Activated CD8-positive, alpha-beta memory T cell treated with anti-CD3 and anti-CD28 coated beads, Interleukin-2, amount 50 U/mL, for 1 hour (primary cell): ENCODE results near the gene UROC1.

ENCODE experiments used
- DNase-seq: peaks from one replicate; pipeline ENCODE4 v3.0.0-alpha.2; 2020; ENCODE audit errors: extremely low read depth

The UROC1 gene

DNA sequence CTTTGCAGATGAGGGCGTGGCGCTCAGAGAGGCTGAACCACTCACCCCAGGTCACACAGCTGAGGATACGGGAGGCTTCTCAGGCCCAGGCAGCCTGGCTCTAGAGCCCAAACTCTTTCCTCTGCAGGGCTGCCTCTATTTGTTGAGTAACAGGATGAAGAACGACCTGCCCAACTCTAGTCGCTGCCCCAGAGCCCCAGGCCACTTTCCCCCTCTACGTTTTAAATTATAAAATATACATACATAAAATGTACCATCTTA lies 22.7 kb downstream of the UROC1 start:
- DNase-seq, result no peak

DNA sequence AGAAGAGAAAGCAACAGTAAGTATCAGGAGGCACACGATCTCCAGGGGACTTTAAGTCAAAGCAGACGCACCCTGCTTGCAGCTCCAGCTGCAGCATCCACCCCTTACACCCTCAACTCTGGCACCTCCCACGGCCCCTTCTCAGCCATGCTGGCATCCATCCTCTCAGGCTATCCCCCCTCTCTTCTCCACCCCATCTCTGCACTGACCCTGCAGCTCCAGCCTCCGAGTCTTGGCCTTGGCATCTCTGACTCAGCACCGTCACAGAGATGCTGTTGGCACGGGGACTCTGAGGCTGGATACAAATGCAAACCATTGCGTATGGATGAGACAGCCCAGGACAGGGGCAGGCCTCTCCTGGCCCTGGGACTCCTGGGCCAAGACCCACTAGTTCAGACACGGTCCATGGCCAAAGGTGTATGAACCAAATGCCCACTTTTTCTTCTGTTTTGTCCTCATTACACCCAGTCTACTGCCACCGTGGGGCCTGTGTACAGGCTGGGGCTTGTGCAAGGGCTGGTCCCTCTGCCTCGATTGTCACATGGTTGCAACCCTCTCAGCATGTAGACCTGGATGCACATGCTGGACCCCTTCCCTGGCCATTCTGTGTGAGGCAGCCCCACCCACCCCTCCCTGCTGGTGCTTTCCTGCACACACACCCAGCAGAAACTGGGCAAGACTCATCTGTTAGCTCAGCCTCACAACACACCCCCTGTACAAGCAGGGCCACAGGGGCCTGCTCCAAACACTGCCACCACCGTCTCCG lies 23.2 kb downstream of the UROC1 start:
- DNase-seq, result no peak

DNA sequence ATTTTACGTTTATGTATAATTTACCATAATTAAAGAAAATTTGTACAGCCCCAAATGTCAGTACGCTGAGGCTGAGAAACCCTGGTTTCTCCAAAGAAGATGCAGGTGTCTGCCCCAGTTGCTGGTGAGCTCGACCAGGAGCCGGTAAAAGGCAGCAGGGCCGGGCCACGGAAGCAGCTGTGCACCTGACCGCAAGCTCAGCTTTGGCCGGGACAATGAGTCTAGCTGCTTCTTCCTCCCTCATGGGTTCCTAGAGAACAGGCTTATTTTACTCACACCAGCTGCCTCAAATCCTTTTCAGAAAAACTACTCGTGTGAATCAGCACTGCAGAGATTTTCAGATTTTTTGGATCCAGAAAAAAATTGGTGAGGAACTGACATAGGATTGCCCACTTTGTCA lies 23.8 kb downstream of the UROC1 start:
- DNase-seq, result no peak

DNA sequence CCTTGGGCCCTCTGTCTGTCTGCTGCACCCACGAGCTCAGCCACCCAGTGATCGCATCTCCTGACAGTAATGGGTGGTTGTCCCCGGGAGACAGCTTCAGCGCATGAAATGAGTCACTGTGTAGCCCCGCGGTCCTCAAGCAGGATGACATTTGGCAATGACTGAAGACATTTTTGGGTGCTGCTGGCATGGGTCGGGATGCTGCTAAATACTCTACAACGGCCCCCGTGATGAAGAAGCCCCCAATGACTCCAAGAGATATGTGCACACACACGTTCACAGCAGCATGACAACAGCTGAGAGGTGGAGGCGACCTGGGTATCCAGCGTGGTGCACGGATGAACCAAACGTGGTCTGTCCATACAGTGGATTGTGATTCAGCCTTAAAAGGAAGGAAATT lies 24.5 kb downstream of the UROC1 start:
- no peak for DNase-seq

DNA sequence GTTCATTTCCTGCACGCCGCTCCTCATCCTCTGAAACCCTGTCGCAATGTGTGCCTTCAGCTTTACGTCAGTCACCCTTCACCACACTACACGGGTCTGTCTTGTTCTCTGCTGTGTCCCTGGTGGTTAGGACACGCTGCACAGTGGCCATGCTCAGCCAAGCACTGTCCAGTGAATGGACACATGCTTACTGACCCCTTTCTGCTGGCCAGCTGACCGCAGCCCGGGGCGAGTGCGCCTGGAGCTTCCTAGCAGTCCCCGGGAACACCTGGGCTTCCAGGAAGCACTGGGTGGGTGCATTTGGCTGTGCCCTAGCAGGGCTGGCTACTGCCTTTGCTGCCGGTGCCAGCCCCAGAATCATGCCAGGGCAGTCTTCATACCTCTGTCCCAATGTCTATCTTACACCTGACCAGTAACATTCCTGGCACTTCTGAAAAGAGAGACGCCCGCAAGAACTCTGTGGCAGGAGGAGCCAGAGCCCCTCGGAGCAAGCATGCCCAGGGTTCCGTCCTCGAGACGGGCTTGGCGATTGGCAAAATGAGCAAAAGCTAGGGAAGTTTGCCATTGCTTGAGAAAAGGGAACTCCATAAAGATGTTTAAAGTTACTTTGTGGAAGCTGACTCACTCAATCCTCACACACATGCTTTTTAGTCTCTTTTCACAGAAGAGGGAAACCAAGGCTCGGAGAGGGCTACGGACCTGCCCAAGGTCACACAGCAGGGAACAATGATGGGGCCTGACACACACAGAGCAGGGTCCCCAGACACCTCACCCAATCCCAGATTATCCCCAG lies 26.2 kb downstream of the UROC1 start:
- no peak for DNase-seq

DNA sequence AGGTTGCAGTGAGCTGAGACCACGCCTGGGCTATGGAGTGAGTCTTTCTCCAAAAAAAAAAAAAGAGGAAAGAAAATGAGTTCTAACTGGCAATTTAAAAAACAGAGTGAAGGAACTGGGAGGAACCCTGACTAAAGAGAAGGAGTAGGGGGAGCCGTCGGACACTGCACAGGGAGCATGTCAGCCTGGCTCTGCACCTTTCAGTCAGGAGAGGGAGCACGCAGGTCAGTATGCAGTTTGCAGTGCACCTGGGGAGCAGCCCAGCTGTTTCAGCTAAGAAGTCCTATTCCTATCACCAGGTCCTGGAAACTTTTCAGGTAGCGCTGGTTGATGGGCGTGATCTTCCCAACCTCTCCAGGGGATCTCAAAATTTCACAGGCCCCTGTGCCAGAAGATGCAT lies 27.0 kb downstream of the UROC1 start:
- no peak for DNase-seq

DNA sequence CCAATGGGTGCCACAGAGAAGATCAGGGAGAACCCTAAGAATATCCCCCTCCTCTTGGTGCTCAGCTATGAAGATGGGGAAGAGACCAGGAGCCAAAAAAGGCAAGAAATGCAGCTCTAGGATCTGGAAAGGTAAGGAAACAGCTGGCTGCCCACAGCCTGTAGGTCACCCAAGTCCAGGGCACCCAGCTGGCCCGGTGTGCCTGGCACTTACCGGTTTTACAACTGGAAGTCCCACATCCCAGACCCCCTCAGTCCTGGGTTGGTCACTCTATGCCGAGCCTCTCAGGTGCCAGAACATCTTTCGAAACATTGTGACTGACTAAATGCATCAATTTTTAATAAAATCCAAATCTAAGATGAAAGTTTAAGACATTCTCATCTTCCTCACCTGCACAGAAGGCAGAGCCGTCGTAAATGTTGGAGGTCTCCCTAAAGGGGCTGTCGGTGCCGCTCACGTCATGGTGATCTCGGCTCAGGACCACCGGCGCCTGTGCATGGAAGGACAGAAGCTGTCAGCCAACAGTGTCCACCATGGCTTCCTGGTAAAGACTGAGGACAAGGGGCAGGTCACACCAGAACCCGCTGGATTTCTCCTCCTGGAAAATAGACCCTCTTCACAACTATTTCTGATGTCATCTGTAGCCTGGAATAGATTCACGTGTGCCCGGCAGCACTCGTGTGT lies 28.5 kb downstream of the UROC1 start:
- DNase-seq, result no peak

DNA sequence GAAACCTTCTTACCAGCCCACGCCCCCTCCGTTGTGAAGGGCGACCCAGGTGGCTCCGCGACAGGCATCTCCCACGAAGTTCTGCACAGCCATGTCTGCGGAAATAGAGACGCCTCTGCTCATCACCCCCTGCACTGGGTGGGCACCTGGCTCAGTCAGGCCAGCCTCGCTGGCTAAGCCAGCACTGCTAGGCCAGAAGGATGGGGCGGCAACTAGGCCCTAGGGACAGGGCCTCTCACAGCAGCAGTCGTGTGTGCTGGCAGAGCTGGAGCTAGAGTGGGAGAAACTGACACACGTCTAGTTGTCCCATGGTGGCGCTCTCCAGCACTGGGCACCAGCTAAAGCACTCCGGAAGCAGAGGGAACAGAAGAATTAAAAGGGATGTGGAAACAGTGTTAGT lies 29.4 kb downstream of the UROC1 start:
- no peak for DNase-seq

DNA sequence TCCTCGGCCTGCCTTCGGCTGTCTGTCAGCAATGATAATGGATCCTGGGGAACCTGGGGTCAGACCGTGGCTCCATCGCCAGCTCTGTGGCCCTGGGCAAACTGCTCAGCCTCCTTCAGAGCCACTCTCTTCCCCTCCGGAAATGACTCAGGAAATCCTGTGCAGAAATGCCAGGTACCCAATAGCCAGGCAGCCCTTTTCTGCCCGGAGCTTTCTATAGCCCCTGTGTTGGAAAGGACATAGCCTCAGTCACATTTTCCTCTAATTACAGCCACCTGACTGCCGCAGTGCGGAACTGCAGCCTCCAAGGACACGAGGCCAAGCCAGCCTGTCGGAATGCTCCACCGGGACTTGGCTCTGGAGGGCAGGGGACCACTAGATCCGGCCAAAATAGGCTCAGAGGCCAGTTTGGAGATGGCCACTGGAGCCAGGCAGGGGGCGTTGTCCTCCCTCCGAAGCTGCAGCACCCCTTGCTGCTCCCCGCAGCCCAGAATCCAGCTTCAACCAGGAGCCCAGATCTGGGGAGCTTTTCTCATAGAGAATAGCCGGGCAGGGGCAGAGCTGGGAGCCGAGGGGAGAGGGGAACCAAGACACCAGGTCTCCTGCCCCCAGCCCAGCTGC lies 30.3 kb downstream of the UROC1 start:
- DNase-seq, result no peak

DNA sequence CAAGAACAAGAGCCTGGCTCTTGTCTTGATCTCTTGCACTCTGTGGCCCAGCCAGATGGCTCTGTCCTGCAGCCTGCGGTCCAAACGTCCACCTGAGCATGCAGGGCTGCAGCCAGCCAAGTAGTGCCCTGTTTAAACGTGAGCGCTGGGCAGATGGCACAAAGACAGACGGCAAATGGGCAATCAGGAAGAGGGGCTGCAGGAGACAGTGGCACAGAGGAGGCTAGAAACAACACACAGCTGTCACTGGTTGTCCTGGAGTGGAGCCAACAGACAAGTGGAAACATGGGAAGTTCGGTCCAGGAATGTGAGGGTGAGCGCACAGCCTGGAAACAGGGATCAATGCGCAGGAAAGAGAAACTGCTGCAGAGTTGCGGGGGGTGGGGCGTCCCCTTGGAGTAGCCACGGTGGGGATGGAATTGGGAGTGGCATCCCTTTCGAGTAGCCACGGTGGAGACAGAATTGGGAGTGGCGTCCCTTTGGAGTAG lies 31.2 kb downstream of the UROC1 start:
- DNase-seq, result no peak

DNA sequence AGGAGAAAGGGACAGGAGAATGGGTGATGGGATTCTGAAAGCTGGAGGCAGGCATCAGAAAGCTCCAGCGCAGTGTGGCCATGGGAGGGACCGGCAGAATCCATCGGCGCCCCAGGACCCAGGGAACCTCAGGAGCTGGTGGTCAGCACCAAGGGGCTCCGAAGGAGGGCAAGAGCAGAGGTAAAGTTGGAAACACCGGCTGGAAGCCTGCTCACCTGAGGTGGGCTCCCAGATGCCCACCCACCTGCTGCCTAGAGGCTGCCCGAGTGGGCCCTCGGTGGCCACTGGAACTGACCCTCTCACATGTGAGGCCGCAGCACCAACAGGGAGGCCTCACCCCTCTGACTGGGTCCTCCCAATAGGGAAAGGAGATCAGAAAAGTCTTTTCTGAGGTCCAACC lies 31.6 kb downstream of the UROC1 start:
- no peak for DNase-seq

DNA sequence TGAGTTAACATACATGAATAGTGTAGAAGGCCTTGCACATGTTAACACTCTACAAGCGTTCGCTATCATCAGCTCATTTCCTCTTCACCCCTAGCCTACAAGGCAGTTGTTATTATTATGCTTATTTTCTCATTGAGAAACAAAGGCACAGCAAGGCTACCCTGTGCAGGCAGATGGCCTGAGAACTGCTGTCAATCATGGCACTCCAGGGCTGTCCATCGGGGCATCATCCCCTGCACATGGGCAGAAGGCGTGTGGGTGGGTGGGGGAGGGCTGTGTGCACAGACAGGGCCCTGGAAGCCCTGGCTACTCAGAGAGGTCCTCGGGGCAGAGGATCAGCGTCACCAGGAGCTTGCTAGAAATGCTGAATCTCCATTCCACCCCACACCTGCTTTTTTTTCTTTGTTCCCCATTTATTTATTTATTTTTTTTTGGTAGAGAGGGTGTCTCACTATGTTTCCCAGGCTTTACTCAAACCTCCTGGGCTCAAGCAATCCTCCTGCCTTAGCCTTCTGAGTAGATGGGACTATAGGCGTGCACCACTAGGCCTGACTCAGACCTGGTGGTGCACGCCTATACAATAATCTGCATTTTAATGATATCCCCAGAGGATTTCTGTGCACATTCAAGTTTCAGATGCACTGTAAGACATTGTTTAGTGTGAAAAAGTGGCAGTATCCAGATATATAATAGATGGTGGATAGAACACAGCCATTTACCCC lies 32.2 kb downstream of the UROC1 start:
- no peak for DNase-seq

DNA sequence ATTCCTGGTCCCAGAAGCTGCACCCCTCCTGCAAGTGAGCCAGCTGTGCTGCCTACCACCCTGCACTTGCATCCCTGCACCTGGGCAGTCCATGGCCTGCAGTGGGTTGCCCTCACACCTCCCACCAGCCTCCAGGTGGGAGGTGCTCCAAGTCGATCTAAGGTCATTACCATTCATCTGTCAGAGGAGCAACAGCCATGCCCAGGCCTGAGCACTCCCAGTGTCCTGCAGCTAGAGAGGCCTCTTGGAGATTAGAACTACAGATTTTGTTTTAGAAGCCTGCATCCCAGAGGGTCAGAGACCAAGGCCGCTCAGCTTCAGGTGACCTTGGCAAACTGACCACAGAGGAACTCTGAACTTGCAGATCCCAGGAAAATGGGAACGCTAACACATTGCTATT lies 32.9 kb downstream of the UROC1 start:
- no peak for DNase-seq

DNA sequence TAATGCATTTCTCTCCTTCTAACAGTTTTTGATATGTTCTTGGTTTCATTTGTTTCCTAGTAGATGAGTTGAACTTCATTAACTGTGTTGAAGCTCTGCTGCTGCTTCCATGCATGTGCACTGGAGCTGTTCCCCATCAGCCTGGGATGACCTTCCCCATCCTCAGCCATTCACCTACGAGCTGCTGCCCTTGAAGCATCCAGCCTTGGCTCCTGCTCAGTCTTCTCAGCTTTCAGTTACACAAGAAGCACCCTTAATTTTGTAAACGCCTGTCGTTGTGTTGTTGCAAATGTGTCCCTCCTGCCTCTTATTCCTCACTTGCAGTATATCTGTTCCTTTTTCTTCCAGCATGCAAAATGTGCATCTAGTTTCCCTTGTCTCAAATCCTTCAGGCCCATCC lies 33.4 kb downstream of the UROC1 start:
- DNase-seq, result no peak

DNA sequence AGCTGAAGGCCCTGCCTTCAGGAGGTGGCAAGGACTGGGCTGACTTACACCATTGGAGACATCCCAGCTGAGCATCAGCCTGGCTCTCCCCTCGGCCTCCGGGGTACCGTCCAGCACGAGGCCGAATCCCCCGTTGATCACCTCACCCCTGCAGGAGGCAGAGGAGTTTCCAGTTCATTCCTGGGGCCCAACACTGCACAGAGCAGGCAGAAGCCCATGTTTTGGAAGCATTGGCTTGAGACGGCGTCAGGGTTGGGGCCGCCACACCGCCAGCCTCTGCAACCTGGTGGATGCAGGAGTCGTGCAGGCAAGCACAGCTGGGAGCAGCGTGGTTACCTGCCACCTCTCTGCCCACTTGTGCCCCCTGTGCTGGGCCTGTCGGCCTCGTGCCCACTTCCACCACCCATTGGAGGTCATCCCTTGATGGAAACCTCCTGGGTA lies 34.2 kb downstream of the UROC1 start:
- no peak for DNase-seq

DNA sequence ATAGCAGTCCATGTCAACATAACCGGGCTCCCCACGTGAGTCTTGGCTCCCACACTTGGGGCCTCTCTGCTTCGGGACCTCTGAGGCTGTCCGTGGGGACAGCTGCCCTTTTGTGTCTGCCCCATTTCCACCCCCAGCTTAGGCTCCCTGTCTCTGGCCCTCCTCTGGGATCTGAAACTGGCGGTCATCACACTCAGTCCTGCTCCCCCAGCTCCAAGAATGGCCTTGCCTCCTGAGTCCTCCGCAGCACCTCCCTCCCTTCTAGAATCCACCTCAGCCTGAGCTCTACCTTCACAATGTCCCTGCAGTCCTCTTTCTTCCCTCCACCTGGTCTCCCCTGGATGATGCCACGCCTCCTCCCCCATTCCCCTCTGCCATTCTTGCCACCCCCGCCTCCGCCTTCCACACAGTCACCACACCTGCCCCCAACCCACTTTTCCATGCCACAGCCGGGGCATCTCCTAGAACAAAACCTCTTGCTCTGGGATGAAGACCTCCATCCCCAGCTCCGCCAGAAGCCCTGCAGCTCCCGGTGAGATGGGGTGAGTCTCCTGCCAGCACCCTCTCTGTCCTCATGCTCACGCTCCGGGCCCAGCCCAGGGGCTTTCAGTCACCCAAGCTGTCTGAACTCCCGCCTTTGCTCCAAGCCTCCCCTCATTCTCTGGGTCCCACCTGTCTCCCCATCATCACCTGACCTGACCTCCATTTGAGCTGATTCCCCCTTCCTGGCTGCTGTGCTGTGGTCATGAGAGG lies 34.9 kb downstream of the UROC1 start:
- no peak for DNase-seq

DNA sequence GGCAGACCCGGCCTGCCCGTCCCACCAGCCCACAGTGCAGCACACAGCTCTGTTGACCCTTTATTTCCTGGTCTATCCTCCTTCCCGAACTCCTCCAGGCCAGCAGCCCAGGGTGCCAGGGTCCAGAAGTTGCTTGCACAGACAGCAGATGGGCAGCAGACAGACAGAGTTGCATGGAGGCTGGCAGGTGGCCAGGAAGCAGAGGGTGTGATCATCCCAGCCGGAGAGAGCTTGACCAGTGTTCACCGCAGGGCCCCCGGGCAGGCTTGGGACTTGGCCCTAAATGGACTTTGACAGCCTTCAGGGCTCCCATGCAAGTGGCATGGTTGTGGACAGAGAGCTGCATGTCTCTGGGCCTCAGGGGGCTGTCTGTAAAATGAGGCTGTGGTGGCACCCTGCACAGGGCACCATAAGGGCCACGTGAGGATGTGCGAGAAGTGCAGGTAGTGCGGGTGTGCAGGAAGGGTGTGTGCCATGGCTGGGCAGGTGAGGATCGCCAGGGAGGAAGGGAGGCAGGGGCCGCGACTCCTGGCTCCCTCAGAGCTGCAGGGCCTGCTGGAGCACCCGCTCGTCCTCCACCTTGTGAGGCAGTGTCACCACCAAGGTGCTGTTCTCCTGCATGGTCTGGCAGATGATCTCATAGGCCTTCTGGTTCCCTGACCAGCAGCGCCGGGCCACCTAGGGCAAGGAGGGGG lies 35.6 kb downstream of the UROC1 start:
- DNase-seq, result no peak

DNA sequence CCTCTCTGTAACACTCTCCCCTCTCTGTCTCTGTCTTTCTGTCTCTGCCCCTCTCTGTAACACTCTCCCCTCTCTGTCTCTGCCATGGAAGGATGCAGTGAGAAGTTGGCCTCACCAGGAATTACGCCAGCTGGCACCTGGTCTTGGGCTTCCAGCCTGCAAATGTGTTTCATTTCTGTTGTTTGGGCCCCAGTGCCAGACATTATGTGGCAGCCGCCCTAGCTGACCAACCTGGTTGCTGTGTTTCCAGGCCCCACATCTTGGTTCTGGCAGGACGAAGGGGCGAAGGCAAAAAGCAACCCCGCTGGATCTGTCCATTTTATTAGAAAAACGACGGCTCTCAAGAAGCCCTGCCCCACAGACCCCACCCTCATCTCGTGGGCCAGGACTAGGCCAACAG lies 36.7 kb downstream of the UROC1 start:
- no peak for DNase-seq

DNA sequence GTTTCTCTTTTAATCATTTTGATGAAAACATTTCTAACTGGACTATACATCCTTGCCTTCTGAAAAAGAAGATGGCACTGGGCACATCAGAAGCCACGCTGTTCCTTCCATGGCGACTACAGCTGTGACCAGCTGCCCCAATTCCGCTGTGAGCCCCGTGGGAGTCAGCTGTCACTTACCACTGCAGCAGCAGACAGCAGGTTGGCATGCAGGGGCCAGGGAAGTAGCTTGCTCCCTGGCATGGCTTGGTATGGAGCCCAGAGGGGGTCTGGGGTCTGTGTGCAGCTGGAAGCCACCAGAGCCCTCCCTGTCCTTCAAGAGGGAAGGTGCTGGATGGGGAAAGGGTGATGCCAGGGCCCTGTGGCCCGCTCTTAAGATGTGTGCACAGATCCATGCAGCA lies 37.4 kb downstream of the UROC1 start:
- DNase-seq, result no peak

DNA sequence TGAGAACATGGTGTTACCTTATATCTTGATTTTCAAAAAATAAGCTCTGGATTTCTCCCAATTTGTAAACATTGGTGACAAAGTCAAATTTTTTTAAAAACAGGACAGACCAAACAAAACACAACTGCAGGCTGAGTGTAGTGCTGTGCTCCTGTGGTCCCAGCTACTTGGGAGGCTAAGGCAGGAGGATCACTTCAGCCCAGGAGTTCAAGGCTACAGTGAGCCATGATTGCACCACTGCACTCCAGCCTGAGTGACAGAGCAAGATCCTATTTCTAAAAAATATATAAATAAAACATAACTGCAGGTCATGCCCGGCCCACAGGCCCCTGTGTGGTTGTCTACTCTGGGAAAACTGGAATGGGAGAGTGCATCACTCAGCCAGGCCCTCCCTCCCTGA lies 37.9 kb downstream of the UROC1 start:
- no peak for DNase-seq
